Left lobe of liver (tissue), 2 donors: ENCODE data around the gene TSPAN12. TPM values are rescaled to one million over a fixed set of nuclear protein-coding genes. Genes with fewer than 3 reads are reported as not detected.
A peak's percentile ranks its signal among the peaks of the same experiment; 100 is the strongest.
"Not testable (repeated sequence)": the region's sequence is repeated elsewhere in the genome, so short reads cannot be mapped to it uniquely, and the experiment has no call there.

Source experiments
- ATAC-seq: fragments of 200-7000 bp; cut with Tn5 transposase; one replicate; pipeline ENCODE4 v1.9.1; 2020; ENCODE audit warnings: mild to moderate bottlenecking, moderate library complexity
- DNase-seq: peaks from one replicate; pipeline ENCODE4 v3.0.0-alpha.2; 2020; ENCODE audit warnings: low spot score
- total RNA-seq: library from RNA; stranded (reverse); gene quantifications from one replicate; pipeline ENCODE4 v1.2.1, GENCODE V29; 2021
- donor health status: DM: no; HTN: no; CAD: no; lungs with moderate emphysema.
- donor health status: DM: no; HTN: yes; CAD: no.

TSPAN12 gene
- total RNA-seq = 15.1 TPM

DNA sequence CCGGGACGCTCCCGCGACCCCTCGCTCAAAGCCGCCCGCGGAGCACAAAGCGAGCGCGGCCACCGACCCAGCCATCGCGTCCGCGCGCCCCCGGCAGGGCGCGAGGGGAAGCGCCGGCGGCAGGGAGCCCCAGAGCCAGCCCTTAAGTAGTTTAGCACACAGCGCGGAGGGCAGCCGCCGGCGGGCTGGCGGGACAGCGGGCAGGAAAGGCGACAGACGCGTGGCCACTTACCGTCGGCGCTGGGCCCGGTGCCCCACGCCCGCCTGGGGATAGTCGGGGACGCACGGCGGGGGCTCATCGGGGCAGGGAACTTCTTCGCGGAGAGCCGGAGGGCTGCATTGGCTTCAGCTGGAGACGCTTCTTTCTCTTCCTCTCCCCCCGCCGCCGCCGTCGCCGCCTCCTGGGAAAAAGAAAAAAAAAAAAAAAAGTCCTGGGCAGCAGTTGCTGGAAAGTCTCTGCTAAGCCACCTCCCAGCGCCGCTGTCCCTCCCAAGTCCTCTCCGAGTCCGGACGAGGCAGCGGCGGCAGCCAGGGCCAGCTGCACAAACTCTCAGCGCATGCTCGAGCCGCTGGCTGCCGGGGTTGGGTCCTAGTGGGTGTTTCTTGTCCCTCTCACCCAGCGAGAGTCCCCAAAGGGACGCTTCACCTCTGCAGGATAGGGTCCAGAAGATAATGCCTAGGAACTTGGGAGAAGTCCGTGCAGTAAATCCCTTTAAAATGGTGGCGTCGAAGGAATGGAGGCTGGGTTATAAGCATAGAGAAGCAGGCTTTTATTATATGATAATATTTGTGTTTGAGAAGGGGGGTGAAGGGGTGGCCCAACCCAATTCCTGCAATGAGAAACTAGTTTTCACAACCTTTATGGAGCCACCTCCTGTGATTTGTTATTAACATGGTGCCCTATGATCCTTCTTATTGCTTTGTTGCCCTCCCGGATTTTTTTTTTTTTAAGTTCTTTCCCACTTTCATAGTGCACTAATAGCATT, at the start of gene TSPAN12:
TSPAN12 (minus strand) TSS at position 557 of the 986 bp plus-strand sequence. CDS start 1,381 bp downstream, outside the sequence.
- DNase-seq (peak; percentile 91), ATAC-seq (peak; percentile 90)

GRCh38 chr7:120898715-120899499, 41.0 kb upstream of the TSPAN12 start:
- no peak for ATAC-seq
- DNase-seq = no peak

GRCh38 chr7:120895253-120895652, 37.3 kb upstream of the TSPAN12 start:
- not testable (repeated sequence) for ATAC-seq, DNase-seq

- not testable (repeated sequence) for DNase-seq, ATAC-seq
These were observed 27.7 kb upstream of the TSPAN12 start for GRCh38 chr7:120885602-120886001.

GRCh38 chr7:120877701-120878100, 19.8 kb upstream of the TSPAN12 start:
- no peak for ATAC-seq
- no peak for DNase-seq

GRCh38 chr7:120876922-120877321, 19.0 kb upstream of the TSPAN12 start:
- ATAC-seq = no peak

DNA sequence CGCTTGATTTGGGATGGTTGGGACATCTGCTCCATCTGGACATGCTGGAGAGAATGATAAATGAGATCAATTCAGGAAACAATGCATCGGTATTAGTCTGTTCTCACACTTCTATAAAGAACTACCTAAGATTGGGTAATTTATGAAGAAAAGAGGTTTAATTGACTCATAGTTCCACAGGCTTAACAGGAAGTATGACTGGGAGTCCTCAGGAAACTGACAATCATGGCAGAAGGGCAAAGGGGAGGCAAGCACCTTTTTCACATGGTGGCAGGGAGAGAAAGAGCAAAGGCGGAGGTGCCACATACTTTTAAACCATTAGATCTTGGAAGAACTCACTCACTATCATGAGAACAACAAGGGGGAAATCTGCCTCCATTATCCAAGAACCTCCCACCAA, 16.8 kb upstream of the TSPAN12 start:
- ATAC-seq (no peak), DNase-seq (no peak)

More at GRCh38 chr7:120876922-120877321, 19.0 kb upstream of the TSPAN12 start:
- no peak for DNase-seq

DNA sequence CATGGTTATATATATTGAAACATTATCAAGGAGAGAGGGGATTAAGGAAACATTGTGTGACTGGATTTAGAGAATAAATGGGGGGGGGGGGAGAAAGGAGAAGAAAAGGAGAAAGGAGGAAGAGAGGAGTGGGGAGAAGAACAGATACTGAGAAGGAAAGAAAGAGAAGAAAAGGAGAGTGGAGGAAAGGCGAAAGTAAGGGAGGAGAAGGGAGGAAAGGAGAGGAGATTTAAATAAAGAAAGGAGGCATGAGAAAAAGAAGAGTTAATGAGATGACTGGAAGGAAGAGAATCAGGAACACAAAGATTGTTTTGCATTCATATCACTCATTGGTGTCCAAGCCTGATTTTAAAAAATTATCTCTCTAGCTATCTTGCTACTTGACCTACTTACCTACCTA, 16.1 kb upstream of the TSPAN12 start:
- DNase-seq (no peak), ATAC-seq (no peak)

DNA sequence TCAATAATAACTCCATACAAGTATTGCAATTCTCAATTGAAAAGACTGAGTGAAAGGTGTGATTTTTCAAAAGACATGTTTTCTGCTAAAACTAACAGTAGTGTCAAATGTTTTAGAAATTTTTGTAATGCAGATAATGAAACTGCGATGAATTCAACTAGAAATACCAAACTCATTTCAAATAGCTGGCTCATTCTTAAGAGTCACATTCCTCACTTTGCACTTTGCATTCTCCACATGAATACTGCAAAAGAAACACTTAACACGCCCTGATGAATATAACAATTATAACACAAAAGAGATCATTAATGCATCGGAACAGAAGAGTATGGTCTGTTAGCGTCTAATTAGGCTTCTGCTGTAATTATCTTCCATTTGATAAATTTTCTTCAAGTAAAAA, 15.5 kb upstream of the TSPAN12 start:
- DNase-seq (no peak), ATAC-seq (no peak)

- DNase-seq (no peak), ATAC-seq (no peak)
These were observed 11.8 kb upstream of the TSPAN12 start for GRCh38 chr7:120869700-120870099.

DNA sequence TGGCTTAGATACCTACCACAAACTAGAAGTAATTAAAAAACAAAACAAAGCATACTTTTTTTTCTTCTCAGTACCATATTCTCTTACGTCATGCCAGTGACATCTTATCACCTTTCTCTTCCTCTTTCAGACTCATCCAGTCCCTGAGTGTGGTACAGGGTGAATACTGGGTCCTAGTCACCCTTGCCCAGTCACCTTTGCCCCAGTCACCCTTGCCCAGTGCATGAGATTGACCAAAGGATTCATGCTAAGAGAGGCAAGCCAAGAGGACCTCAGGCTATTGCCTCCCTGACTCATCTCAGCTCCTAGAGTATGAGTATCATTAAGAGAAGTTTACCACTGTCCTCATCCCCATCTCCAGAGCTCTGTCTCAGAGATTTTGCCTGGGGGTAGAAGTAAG, 10.0 kb upstream of the TSPAN12 start:
- DNase-seq (no peak), ATAC-seq (peak; percentile 59)

GRCh38 chr7:120865191-120865981, 7.4 kb upstream of the TSPAN12 start:
- ATAC-seq (no peak), DNase-seq (no peak)

GRCh38 chr7:120864141-120864900, 6.4 kb upstream of the TSPAN12 start:
- ATAC-seq (no peak), DNase-seq (no peak)

DNA sequence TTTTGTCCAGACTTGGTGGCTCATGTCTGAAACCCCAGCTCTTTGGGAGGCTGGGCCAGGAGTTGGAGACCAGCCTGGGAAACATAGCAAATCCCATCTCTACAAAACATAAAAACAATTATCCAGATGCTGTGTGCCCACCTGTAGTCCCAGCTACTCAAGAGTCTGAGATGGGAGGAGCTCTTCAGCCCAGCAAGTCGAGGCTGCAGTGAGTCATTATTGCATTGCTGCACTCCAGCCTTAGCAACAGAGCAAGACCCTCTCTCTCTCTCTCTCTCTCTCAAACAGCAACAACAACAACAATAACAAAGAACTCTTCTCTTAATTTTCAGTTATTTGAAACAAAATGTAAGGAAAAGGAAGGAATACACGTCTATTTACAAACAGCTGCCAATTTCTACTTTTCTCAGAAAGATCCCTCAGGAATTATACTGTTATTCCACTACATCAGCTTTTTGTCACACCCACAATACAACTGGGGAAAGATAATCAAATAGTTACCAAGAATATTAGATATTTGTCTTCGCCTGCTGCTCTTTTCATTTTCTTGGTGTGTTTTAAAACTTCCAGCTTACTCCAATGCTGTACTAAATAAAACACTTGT, 5.1 kb upstream of the TSPAN12 start:
- DNase-seq (no peak), ATAC-seq (no peak)

DNA sequence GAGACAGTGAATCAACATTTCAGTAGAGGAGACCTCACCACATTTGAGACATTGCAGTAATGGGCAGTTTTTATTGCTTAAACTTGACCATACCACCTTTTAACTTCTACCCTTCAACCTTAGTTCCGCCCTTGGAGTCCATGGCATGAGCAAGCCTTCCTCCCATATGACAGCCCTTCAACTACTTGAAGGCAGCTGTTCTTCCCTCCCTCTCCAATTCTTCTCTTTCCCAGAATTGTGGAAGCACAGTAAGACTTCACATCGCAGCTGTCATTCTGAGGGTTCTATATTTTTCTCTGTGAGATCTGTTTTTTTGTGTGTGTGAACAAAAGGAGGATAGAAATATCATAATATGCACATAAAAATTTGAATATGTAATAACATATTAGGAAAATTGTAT, 2.2 kb upstream of the TSPAN12 start:
- ATAC-seq (no peak), DNase-seq (no peak)

DNA sequence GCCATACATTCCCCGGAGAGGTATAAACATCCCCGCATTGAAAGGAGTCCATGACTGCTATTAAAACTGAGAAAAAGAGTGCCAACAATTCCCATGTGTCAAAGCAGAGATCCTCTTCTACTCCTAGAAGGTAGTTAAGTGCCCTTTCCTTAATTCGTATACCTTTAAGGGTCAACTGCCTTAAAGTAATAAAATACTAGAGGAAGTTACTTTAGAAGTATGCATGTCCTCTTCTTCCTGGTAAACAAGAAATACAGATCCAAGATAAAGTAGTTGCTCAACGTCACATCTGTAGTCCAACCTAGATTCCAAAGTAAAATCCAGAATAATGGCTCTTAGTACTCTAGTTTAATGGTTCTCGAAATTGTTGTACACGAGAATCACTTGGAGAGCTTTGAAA, 1.5 kb upstream of the TSPAN12 start:
- DNase-seq (no peak), ATAC-seq (no peak)

- peak; percentile 51 for ATAC-seq
- DNase-seq = peak; percentile 49
These were observed 1.2 kb downstream of the TSPAN12 start for GRCh38 chr7:120856621-120857352.

GRCh38 chr7:120856198-120856597, 1.7 kb downstream of the TSPAN12 start:
- DNase-seq (no peak), ATAC-seq (no peak)

GRCh38 chr7:120852700-120853099, 5.2 kb downstream of the TSPAN12 start:
- no peak for ATAC-seq
- DNase-seq = no peak
